Loucy (cell line): ENCODE results near the gene ABCB6.

ENCODE experiments used
- EZH2phosphoT487 ChIP-seq: fragments of 200-600 bp; IDR thresholded peaks from 2 replicates; pipeline ENCODE4 v1.6.1; 2018; ENCODE audit warnings: antibody characterized with exemption, mild to moderate bottlenecking, moderate library complexity, borderline replicate concordance
- TF ChIP-seq, protein P1 (sequence below): fragments of 200-600 bp; sonication (generic); conservative IDR thresholded peaks from 2 replicates; pipeline ENCODE4 v1.5.1; 2014; ENCODE audit warnings: mild to moderate bottlenecking, antibody characterized with exemption, low read length

DNA sequence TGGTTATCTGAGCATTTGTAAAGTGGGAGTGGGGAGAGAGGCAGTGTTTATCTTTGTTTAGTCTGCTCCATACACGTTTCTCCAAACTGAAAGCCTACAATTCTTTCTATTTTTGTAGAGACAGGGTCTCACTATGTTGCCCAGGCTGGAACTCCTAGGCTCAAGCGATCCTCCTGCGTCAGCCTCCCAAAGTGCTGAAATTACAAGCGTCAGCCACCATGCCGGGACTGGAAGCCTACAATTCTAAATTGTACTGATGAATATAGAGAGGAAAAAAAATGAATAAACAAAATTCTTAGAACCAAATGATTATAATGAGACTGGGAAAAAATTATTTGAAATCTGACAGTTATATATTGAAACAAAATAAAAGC is 13.6 kb downstream of the ABCB6 start:
- TF ChIP-seq, protein P1, sequence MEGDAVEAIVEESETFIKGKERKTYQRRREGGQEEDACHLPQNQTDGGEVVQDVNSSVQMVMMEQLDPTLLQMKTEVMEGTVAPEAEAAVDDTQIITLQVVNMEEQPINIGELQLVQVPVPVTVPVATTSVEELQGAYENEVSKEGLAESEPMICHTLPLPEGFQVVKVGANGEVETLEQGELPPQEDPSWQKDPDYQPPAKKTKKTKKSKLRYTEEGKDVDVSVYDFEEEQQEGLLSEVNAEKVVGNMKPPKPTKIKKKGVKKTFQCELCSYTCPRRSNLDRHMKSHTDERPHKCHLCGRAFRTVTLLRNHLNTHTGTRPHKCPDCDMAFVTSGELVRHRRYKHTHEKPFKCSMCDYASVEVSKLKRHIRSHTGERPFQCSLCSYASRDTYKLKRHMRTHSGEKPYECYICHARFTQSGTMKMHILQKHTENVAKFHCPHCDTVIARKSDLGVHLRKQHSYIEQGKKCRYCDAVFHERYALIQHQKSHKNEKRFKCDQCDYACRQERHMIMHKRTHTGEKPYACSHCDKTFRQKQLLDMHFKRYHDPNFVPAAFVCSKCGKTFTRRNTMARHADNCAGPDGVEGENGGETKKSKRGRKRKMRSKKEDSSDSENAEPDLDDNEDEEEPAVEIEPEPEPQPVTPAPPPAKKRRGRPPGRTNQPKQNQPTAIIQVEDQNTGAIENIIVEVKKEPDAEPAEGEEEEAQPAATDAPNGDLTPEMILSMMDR = no peak
- no peak for TF ChIP-seq EZH2phosphoT487
